H9 (cell line): Measurements from ENCODE around the gene NYAP2. TPM values are rescaled to one million over a fixed set of nuclear protein-coding genes. Genes with fewer than 3 reads are reported as not detected.

ENCODE experiments used
- DNase-seq: peaks from one replicate; pipeline ENCODE4 v3.0.0-alpha.2; 2017
- H2AFZ ChIP-seq: one replicate; pipeline ENCODE4 v1.6.1; 2013; ENCODE audit warnings: mild to moderate bottlenecking, low read length, control low read depth, moderate library complexity
- H2AK5ac ChIP-seq: 2 replicates; pipeline ENCODE4 v1.6.1; 2013; ENCODE audit warnings: low read length, control low read depth, mixed read lengths; ENCODE audit not compliant: insufficient read length
- H2BK120ac ChIP-seq: one replicate; pipeline ENCODE4 v1.6.1; 2013; ENCODE audit warnings: low read depth, mild to moderate bottlenecking, low read length, control low read depth, inconsistent platforms; ENCODE audit not compliant: poor library complexity, severe bottlenecking
- H2BK12ac ChIP-seq: 2 replicates; pipeline ENCODE4 v1.6.1; 2013; ENCODE audit warnings: low read length, control low read depth, mixed read lengths, low read depth; ENCODE audit not compliant: insufficient read length
- H2BK15ac ChIP-seq: 2 replicates; pipeline ENCODE4 v1.6.1; 2013; ENCODE audit warnings: low read depth, low read length, control low read depth
- H2BK20ac ChIP-seq: one replicate; pipeline ENCODE4 v1.6.1; 2013; ENCODE audit warnings: low read depth, mild to moderate bottlenecking, low read length, control low read depth, inconsistent platforms; ENCODE audit not compliant: poor library complexity, severe bottlenecking
- H2BK5ac ChIP-seq: 2 replicates; pipeline ENCODE4 v1.6.1; 2013; ENCODE audit warnings: low read length, control low read depth, mixed read lengths; ENCODE audit not compliant: insufficient read length
- H3K14ac ChIP-seq: 2 replicates; pipeline ENCODE4 v1.6.1; 2013; ENCODE audit warnings: low read length, control low read depth; ENCODE audit not compliant: insufficient read depth
- H3K18ac ChIP-seq: 2 replicates; pipeline ENCODE4 v1.6.1; 2013; ENCODE audit warnings: low read depth, mild to moderate bottlenecking, mixed read lengths, low read length, control low read depth; ENCODE audit not compliant: insufficient read length
- H3K23ac ChIP-seq: 2 replicates; pipeline ENCODE4 v1.6.1; 2013; ENCODE audit warnings: low read length, control low read depth, mixed read lengths, low read depth; ENCODE audit not compliant: insufficient read length
- H3K23me2 ChIP-seq: 2 replicates; pipeline ENCODE4 v1.6.1; 2013; ENCODE audit warnings: low read depth, mild to moderate bottlenecking, mixed read lengths, low read length, control low read depth; ENCODE audit not compliant: insufficient read length, poor library complexity, severe bottlenecking
- H3K27ac ChIP-seq: 2 replicates; pipeline ENCODE4 v1.5.1; 2013; ENCODE audit warnings: low read length, control low read depth, mixed read lengths, low read depth; ENCODE audit not compliant: insufficient read length
- H3K27me3 ChIP-seq: 2 replicates; pipeline ENCODE4 v1.6.1; 2013; ENCODE audit warnings: low read length, control low read depth, inconsistent platforms; ENCODE audit not compliant: insufficient read depth
- H3K4ac ChIP-seq: 2 replicates; pipeline ENCODE4 v1.6.1; 2013; ENCODE audit warnings: low read depth, mild to moderate bottlenecking, control low read depth, inconsistent platforms, low read length, moderate library complexity
- H3K4me1 ChIP-seq: 2 replicates; pipeline ENCODE4 v1.6.1; 2013; ENCODE audit warnings: low read length, control low read depth, inconsistent platforms; ENCODE audit not compliant: insufficient read depth
- H3K4me2 ChIP-seq: 2 replicates; pipeline ENCODE4 v1.6.1; 2013; ENCODE audit warnings: low read length, control low read depth, mixed read lengths; ENCODE audit not compliant: insufficient read length, insufficient read depth
- H3K56ac ChIP-seq: 2 replicates; pipeline ENCODE4 v1.6.1; 2013; ENCODE audit warnings: low read depth, mild to moderate bottlenecking, mixed read lengths, low read length, control low read depth; ENCODE audit not compliant: insufficient read length
- H3K79me1 ChIP-seq: 2 replicates; pipeline ENCODE4 v1.6.1; 2013; ENCODE audit warnings: low read depth, mild to moderate bottlenecking, moderate library complexity, low read length, control low read depth, inconsistent platforms; ENCODE audit not compliant: insufficient read depth, poor library complexity, severe bottlenecking
- H3K79me2 ChIP-seq: 2 replicates; pipeline ENCODE4 v1.6.1; 2013; ENCODE audit warnings: low read length, control low read depth, inconsistent platforms; ENCODE audit not compliant: insufficient read depth
- H3K9ac ChIP-seq: 2 replicates; pipeline ENCODE4 v1.6.1; 2013; ENCODE audit warnings: low read length, control low read depth, mixed read lengths; ENCODE audit not compliant: insufficient read length; ENCODE audit errors: extremely low read depth
- H3K9me3 ChIP-seq: one replicate; pipeline ENCODE4 v1.6.1; 2013; ENCODE audit warnings: low read depth, low read length, inconsistent platforms; ENCODE audit not compliant: control insufficient read depth
- H3T11ph ChIP-seq: one replicate; pipeline ENCODE4 v1.6.1; 2013; ENCODE audit warnings: mild to moderate bottlenecking, low read length, control low read depth, inconsistent platforms
- H4K20me1 ChIP-seq: one replicate; pipeline ENCODE4 v1.6.1; 2013; ENCODE audit not compliant: control insufficient read depth, insufficient read length, insufficient read depth
- H4K5ac ChIP-seq: 2 replicates; pipeline ENCODE4 v1.6.1; 2013; ENCODE audit warnings: low read depth, mild to moderate bottlenecking, mixed read lengths, low read length, control low read depth; ENCODE audit not compliant: insufficient read length
- H4K8ac ChIP-seq: replicated peaks from 2 replicates; pipeline ENCODE4 v1.6.1; 2013; ENCODE audit warnings: low read length, control low read depth, mixed read lengths, low read depth; ENCODE audit not compliant: insufficient read length
- H4K91ac ChIP-seq: 2 replicates; pipeline ENCODE4 v1.6.1; 2013; ENCODE audit warnings: low read depth, mild to moderate bottlenecking, moderate library complexity, mixed read lengths, low read length, control low read depth; ENCODE audit not compliant: insufficient read length
- H3K27ac Mint-ChIP-seq, 3 experiments: 2 replicates in 2 of 3; 3 replicates in 1 of 3; pipeline ENCODE4 v1.8.0; 2020 to 2021; ENCODE audit warnings: mixed read lengths in 3 of 3, mild to moderate bottlenecking in 1 of 3, moderate library complexity in 1 of 3
- H3K27me3 Mint-ChIP-seq: 2 replicates; pipeline ENCODE4 v1.8.0; 2021; ENCODE audit warnings: low read depth, mild to moderate bottlenecking, moderate library complexity, mixed read lengths
- H3K36me3 Mint-ChIP-seq, 3 experiments: 2 replicates in 2 of 3; 3 replicates in 1 of 3; pipeline ENCODE4 v1.8.0; 2020 to 2021; ENCODE audit warnings: low read depth in 3 of 3, mixed read lengths in 3 of 3; ENCODE audit not compliant: insufficient read depth in 1 of 3
- H3K4me1 Mint-ChIP-seq, 2 experiments: 2 replicates each; pipeline ENCODE4 v1.8.0; 2020; ENCODE audit warnings: mixed read lengths in 2 of 2
- H3K4me3 Mint-ChIP-seq, 2 experiments: 2 replicates in 1 of 2; 3 replicates in 1 of 2; pipeline ENCODE4 v1.8.0; 2020 to 2021; ENCODE audit warnings: mild to moderate bottlenecking in 2 of 2, mixed read lengths in 2 of 2, moderate library complexity in 1 of 2
- H3K9me3 Mint-ChIP-seq, 2 experiments: 2 replicates in 1 of 2; 3 replicates in 1 of 2; pipeline ENCODE4 v1.8.0; 2020; ENCODE audit warnings: mild to moderate bottlenecking in 2 of 2, mixed read lengths in 2 of 2, moderate library complexity in 1 of 2
- WGBS: extraction: QIAGEN DNeasy Blood & Tissue Kit; methylation state at CpG from one replicate; pipeline ENCODE4 v1.1.7; 2013; ENCODE audit warnings: missing lambda C conversion rate, low lambda C conversion rate, mixed read lengths; ENCODE audit not compliant: insufficient read length; ENCODE audit errors: extremely low coverage; 5-methylcytosine and 5-hydroxymethylcytosine counted together
- total RNA-seq: library from RNA; stranded (reverse); gene quantifications from 2 replicates; pipeline ENCODE4 v1.2.1, GENCODE V29; 2021
- TF ChIP-seq, protein P1 (sequence below): fragments of 200-600 bp; sonication (generic); conservative IDR thresholded peaks from 3 replicates; pipeline ENCODE4 v1.8.0; 2021; ENCODE audit warnings: antibody characterized with exemption, mild to moderate bottlenecking

Gene NYAP2
- total RNA-seq, 1 experiment from 2014 or later = not detected

DNA sequence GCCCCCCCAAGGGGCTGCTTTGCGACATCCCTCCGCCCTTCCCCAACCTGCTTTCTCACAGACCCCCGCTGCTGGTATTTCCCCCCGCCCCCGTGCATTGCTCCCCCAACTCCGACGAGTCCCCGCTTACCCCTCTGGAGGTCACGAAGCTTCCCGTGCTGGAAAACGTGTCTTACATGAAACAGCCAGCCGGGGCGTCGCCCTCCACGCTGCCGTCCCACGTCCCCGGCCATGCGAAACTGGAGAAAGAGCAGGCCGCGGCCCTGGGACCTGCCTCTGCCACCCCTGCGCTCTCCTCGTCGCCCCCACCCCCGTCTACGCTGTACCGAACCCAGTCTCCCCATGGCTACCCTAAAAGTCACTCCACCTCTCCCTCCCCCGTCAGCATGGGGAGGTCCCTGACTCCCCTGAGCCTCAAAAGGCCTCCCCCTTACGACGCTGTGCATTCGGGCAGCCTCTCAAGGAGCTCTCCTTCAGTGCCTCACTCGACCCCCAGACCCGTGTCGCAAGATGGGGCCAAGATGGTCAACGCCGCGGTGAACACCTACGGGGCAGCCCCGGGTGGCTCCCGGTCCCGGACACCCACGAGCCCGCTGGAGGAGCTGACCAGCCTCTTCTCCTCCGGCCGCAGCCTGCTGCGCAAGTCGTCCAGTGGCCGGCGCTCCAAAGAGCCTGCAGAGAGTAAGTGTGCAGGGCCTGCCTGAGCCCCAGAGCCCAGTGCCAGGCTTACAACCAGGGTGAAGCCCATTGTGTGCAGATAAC is 183.0 kb downstream of the NYAP2 start:
- Histone ChIP-seq H3K9me3 (no peaks in the 10 kb centered on the region), H3K56ac (no peak overlapping the region), H3K79me1 (no peaks in the 10 kb centered on the region), H2BK15ac (no peak overlapping the region), H3K9ac (no peak overlapping the region), H3K4me2 (no peak overlapping the region), H4K8ac (no peak overlapping the region), H3K4ac (no peak overlapping the region), H3K4me1 (no peaks in the 10 kb centered on the region), H2AFZ (no peak overlapping the region), H2AK5ac (no peak overlapping the region), H2BK120ac (no peak overlapping the region), H3K23ac (no peak overlapping the region), H3K79me2 (no peaks in the 10 kb centered on the region), H3K27me3 (no peaks in the 10 kb centered on the region), H3T11ph (no peak overlapping the region), H4K5ac (no peak overlapping the region), H2BK20ac (no peak overlapping the region), H4K91ac (no peak overlapping the region), H3K27ac (no peak overlapping the region), H3K23me2 (no peaks in the 10 kb centered on the region), H2BK5ac (no peak overlapping the region), H3K14ac (no peak overlapping the region), H2BK12ac (no peak overlapping the region), H3K18ac (no peak overlapping the region), H4K20me1 (no peaks in the 10 kb centered on the region)
- Mint-ChIP-seq H3K4me3 (no peak overlapping the region), H3K9me3 (no peaks in the 10 kb centered on the region), H3K27ac (no peak overlapping the region), H3K4me1 (no peaks in the 10 kb centered on the region), H3K36me3 (no peaks in the 10 kb centered on the region), H3K27me3 (no peaks in the 10 kb centered on the region)
- WGBS = no CpG with 5 or more reads among the region's 49 CpGs
- TF ChIP-seq, protein P1, sequence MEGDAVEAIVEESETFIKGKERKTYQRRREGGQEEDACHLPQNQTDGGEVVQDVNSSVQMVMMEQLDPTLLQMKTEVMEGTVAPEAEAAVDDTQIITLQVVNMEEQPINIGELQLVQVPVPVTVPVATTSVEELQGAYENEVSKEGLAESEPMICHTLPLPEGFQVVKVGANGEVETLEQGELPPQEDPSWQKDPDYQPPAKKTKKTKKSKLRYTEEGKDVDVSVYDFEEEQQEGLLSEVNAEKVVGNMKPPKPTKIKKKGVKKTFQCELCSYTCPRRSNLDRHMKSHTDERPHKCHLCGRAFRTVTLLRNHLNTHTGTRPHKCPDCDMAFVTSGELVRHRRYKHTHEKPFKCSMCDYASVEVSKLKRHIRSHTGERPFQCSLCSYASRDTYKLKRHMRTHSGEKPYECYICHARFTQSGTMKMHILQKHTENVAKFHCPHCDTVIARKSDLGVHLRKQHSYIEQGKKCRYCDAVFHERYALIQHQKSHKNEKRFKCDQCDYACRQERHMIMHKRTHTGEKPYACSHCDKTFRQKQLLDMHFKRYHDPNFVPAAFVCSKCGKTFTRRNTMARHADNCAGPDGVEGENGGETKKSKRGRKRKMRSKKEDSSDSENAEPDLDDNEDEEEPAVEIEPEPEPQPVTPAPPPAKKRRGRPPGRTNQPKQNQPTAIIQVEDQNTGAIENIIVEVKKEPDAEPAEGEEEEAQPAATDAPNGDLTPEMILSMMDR = no peak
- DNase-seq = no peak
